A673 (cell line): Measurements from ENCODE around the gene PKN3. TPM values are rescaled to one million over a fixed set of nuclear protein-coding genes. Genes with fewer than 3 reads are reported as not detected.
A peak's percentile ranks its signal among the peaks of the same experiment; 100 is the strongest.
"Not testable (repeated sequence)": the region's sequence is repeated elsewhere in the genome, so short reads cannot be mapped to it uniquely, and the experiment has no call there.

ENCODE experiments used
- BruUV-seq: library from RNA; stranded (reverse); fragments of 400-500 nt; replicated peaks from 2 replicates; lab custom pipeline; 2021; lab: Mats Ljungman, UMichigan
- CTCF ChIA-PET: fragments of 300-600 bp; sonication (Branson Sonifier 250); formaldehyde crosslinking; loops from one replicate; lab custom pipeline; 2022; ENCODE audit warnings: antibody characterized with exemption; lab: Charles Lee
- POLR2A ChIA-PET: fragments of 300-600 bp; sonication (Branson Sonifier 250); formaldehyde crosslinking; loops from one replicate; lab custom pipeline; 2022; ENCODE audit warnings: antibody characterized with exemption; ENCODE audit not compliant: low non-redundant PET; lab: Charles Lee
- DNase-seq: peaks from one replicate; pipeline ENCODE4 v3.0.0-alpha.2; 2015; ENCODE audit warnings: low spot score
- H3K27ac ChIP-seq: fragments of 200-600 bp; sonication (generic); 2 replicates; pipeline ENCODE4 v1.5.1; 2016; ENCODE audit warnings: mixed run types, low read depth, mild to moderate bottlenecking, mixed read lengths, antibody characterized with exemption, low read length; ENCODE audit not compliant: poor library complexity, severe bottlenecking
- H3K27me3 ChIP-seq: fragments of 200-600 bp; sonication (generic); replicated peaks from 2 replicates; pipeline ENCODE4 v1.6.1; 2017; ENCODE audit warnings: mixed run types, low read depth, mild to moderate bottlenecking, mixed read lengths, antibody characterized with exemption, low read length; ENCODE audit not compliant: insufficient read depth, poor library complexity
- H3K36me3 ChIP-seq: fragments of 200-600 bp; sonication (generic); 2 replicates; pipeline ENCODE4 v1.6.1; 2016; ENCODE audit warnings: mixed run types, mild to moderate bottlenecking, mixed read lengths, antibody characterized with exemption, low read length; ENCODE audit not compliant: insufficient read depth, poor library complexity, severe bottlenecking
- H3K4me1 ChIP-seq: fragments of 200-600 bp; sonication (generic); 2 replicates; pipeline ENCODE4 v1.6.1; 2017; ENCODE audit warnings: mixed run types, mild to moderate bottlenecking, mixed read lengths, antibody characterized with exemption, low read length; ENCODE audit not compliant: insufficient read depth, poor library complexity, severe bottlenecking
- H3K4me3 ChIP-seq: fragments of 200-600 bp; sonication (generic); 2 replicates; pipeline ENCODE4 v1.5.1; 2016; ENCODE audit warnings: low read depth, mixed run types, mild to moderate bottlenecking, mixed read lengths, low read length; ENCODE audit not compliant: poor library complexity, severe bottlenecking
- H3K9me3 ChIP-seq: fragments of 200-600 bp; sonication (generic); 2 replicates; pipeline ENCODE4 v1.6.1; 2016; ENCODE audit warnings: mixed run types, low read depth, mild to moderate bottlenecking, mixed read lengths, antibody characterized with exemption, low read length; ENCODE audit not compliant: poor library complexity, severe bottlenecking
- EZH2 ChIP-seq: fragments of 200-600 bp; sonication (generic); IDR thresholded peaks from 2 replicates; pipeline ENCODE4 v1.6.1; 2017; ENCODE audit warnings: borderline replicate concordance, low read depth, mild to moderate bottlenecking, mixed read lengths, antibody characterized with exemption, low read length; ENCODE audit not compliant: poor library complexity, severe bottlenecking
- intact Hi-C: fragments of 100-400 bp; cut with micrococcal nuclease; formaldehyde crosslinking; loops from one replicate; pipeline ENCODE4 v1.10.0; 2022; ENCODE audit not compliant: unreplicated experiment
- total RNA-seq: library from RNA; stranded (reverse); gene quantifications from 2 replicates; pipeline ENCODE4 v1.2.3, GENCODE V29; 2021
- TF ChIP-seq, protein P1 (sequence below): fragments of 300-800, 200-600 bp; sonication (generic); conservative IDR thresholded peaks from 2 replicates; pipeline ENCODE4 v1.5.1; 2017; ENCODE audit warnings: low read depth, mild to moderate bottlenecking, antibody characterized with exemption, low read length, moderate library complexity, mixed read lengths

PKN3 gene
- total RNA-seq, 1 experiment from 2014 or later, result 12.3 TPM

DNA sequence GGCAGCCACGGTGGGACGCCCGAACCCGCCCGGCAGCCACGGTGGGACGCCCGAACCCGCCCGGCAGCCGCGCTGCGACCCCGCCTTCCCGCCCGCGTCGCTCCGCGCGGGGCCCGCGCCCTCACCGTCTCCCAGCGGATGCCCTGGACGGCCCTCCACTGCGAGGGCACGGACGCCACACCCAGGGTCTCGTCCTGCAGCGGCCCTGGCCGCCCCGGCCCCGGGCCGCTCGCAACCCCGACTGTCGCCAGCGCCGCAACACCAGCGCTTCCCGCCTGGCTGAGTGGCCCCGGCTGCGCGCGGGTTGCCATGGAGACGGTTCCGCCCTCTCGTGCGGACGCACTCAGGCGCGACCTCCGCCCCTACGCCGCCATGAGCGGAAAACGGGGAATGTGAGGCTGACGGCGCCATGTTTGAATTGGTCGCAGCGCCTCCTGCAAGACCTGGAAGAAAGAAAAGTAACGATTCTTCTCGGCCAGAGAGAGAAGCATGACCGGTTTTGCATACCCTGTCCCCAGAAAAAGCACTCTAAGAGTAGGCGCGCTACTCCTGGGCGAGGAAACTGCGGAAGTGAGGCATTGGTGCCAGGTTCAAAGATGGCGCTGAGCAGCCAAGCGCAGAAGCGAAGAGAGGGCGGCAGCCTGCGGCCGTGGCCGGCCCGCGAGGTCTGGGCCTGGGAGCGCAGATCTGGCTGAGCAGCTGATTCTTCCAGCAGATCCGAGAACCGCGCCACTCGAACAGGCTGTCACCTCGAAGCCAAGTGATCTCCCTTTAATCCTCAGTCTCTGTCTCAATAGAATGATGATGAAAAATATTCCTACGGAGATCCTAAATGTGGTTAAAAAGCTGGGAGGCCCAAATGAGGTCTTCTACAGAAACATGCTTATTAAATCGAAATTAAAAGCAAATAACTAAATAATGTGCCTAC, 45.6 kb upstream of the PKN3 start, which contains the start of gene DYNC2I2:
Gene DYNC2I2, minus strand, starts transcription at position 432 of the 928 bp plus-strand sequence. Its CDS starts 121 bp downstream, at position 311.
- CTCF ChIA-PET, result no interaction called here

GRCh38 chr9:128657344-128657704, 45.0 kb upstream of the PKN3 start:
- Histone ChIP-seq H3K4me3 (peak overlapping the region; percentile 69), H3K4me1 (no peaks in the 10 kb centered on the region), H3K27ac (peak overlapping the region; percentile 100), H3K27me3 (no peaks in the 10 kb centered on the region), H3K36me3 (no peaks in the 10 kb centered on the region), H3K9me3 (no peaks in the 10 kb centered on the region)
- no peak for DNase-seq
- POLR2A ChIA-PET, result no interaction called here
- TF ChIP-seq EZH2, result no peak
- TF ChIP-seq, protein P1, sequence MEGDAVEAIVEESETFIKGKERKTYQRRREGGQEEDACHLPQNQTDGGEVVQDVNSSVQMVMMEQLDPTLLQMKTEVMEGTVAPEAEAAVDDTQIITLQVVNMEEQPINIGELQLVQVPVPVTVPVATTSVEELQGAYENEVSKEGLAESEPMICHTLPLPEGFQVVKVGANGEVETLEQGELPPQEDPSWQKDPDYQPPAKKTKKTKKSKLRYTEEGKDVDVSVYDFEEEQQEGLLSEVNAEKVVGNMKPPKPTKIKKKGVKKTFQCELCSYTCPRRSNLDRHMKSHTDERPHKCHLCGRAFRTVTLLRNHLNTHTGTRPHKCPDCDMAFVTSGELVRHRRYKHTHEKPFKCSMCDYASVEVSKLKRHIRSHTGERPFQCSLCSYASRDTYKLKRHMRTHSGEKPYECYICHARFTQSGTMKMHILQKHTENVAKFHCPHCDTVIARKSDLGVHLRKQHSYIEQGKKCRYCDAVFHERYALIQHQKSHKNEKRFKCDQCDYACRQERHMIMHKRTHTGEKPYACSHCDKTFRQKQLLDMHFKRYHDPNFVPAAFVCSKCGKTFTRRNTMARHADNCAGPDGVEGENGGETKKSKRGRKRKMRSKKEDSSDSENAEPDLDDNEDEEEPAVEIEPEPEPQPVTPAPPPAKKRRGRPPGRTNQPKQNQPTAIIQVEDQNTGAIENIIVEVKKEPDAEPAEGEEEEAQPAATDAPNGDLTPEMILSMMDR, result no peak
- intact Hi-C loops, result no loop called here
- TSS peak; percentile 90 for BruUV-seq
- CTCF ChIA-PET, result interaction anchor here (0.5 kb wide), 1 partner anchor 20 kb away, joined by 3 read pairs; no protein-coding TSS in a partner anchor

More for the DNA sequence above, 45.6 kb upstream of the PKN3 start, which contains the start of gene DYNC2I2:
- Histone ChIP-seq H3K27me3 (no peaks in the 10 kb centered on the region), H3K4me1 (no peaks in the 10 kb centered on the region), H3K27ac (peak within 1 kb of the TSS; percentile 100), H3K36me3 (no peaks in the 10 kb centered on the region), H3K4me3 (peak within 1 kb of the TSS; percentile 69), H3K9me3 (no peaks in the 10 kb centered on the region)
- POLR2A ChIA-PET, result no interaction called here
- BruUV-seq, result no TSS peak
- intact Hi-C loops, result no loop called here
- peak; percentile 95 for DNase-seq
- TF ChIP-seq, protein P1, result no peak
- TF ChIP-seq EZH2, result no peak

- no TSS peak for BruUV-seq
- no peak for TF ChIP-seq EZH2
- TF ChIP-seq, protein P1, result no peak
- no peak for DNase-seq
- CTCF ChIA-PET, result interaction anchor here (0.5 to 0.7 kb wide), 2 partner anchors 20 to 25 kb away, joined by 3 read pairs; no protein-coding TSS in a partner anchor
- Histone ChIP-seq H3K4me3 (no peak overlapping the region), H3K36me3 (no peaks in the 10 kb centered on the region), H3K27me3 (no peaks in the 10 kb centered on the region), H3K4me1 (no peaks in the 10 kb centered on the region), H3K9me3 (no peaks in the 10 kb centered on the region), H3K27ac (no peak overlapping the region)
- POLR2A ChIA-PET, result no interaction called here
- intact Hi-C loops, result no loop called here
These were observed 44.5 kb upstream of the PKN3 start for GRCh38 chr9:128657796-128658195.

- H3K9me3 ChIP-seq, H3K36me3 ChIP-seq, H3K4me3 ChIP-seq, H3K4me1 ChIP-seq, H3K27ac ChIP-seq, CTCF ChIA-PET, DNase-seq, BruUV-seq, H3K27me3 ChIP-seq, POLR2A ChIA-PET, intact Hi-C loops: not testable (repeated sequence)
These were observed 35.8 kb upstream of the PKN3 start for GRCh38 chr9:128666481-128666941.
